NCI-H345 (cell line): Measurements from ENCODE around the gene TMEM203.
"Not testable (repeated sequence)": the region's sequence is repeated elsewhere in the genome, so short reads cannot be mapped to it uniquely, and the experiment has no call there.

ENCODE experiments used
- DNase-seq: peaks from one replicate; lab custom pipeline; 2025; lab: John Stamatoyannopoulos, UW

TMEM203 gene

GRCh38 chr9:137205126-137206069, at the start of gene TMEM203, which contains the start of gene NDOR1:
Gene TMEM203 (minus strand): TSS chr9:137205648. CDS start chr9:137205414, 234 bp downstream.
Gene NDOR1 (plus strand): TSS chr9:137205700. CDS start chr9:137205778, 78 bp downstream.
- peak; percentile 88 for DNase-seq

- peak; percentile 92 for DNase-seq
These were observed 49.4 kb upstream of the TMEM203 start, which contains the start of gene NELFB for GRCh38 chr9:137254624-137255447. Gene NELFB (plus strand): TSS chr9:137255327.

GRCh38 chr9:137253717-137254623, 48.5 kb upstream of the TMEM203 start:
- DNase-seq: no peak

GRCh38 chr9:137252555-137253506, 47.4 kb upstream of the TMEM203 start:
- DNase-seq: peak; percentile 58

GRCh38 chr9:137251490-137252268, 46.2 kb upstream of the TMEM203 start:
- DNase-seq: no peak

GRCh38 chr9:137251194-137251461, 45.7 kb upstream of the TMEM203 start, which contains the start of gene STPG3:
Gene STPG3 (plus strand): TSS chr9:137251286. CDS start chr9:137251287, 1 bp downstream.
- DNase-seq: no peak

- no peak for DNase-seq
These were observed 45.1 kb upstream of the TMEM203 start for GRCh38 chr9:137250329-137251193.

GRCh38 chr9:137247916-137248175, 42.4 kb upstream of the TMEM203 start:
- DNase-seq: no peak

- no peak for DNase-seq
These were observed 41.9 kb upstream of the TMEM203 start for GRCh38 chr9:137247135-137247915.

- peak; percentile 68 for DNase-seq
These were observed 40.3 kb upstream of the TMEM203 start for GRCh38 chr9:137245450-137246421.

- DNase-seq: peak; percentile 31
These were observed 39.3 kb upstream of the TMEM203 start for GRCh38 chr9:137244486-137245449.

- no peak for DNase-seq
These were observed 38.4 kb upstream of the TMEM203 start for GRCh38 chr9:137243626-137244485.

- not testable (repeated sequence) for DNase-seq
These were observed 37.8 kb upstream of the TMEM203 start for GRCh38 chr9:137243266-137243625.

- DNase-seq: no peak
These were observed 37.1 kb upstream of the TMEM203 start for GRCh38 chr9:137242269-137243203.
